ENCODE measurements around the gene KIF19.
A peak's percentile ranks its signal among the peaks of the same experiment; 100 is the strongest.

Gene KIF19

GRCh38 chr17:74342224-74342623 lies 16.2 kb downstream of the KIF19 start:
- no peak for DNase-seq (ENCODE audit: low read depth)

GRCh38 chr17:74343121-74343520 lies 17.1 kb downstream of the KIF19 start:
- no peak for DNase-seq (ENCODE audit: low read depth)

- DNase-seq (ENCODE audit: low read depth): no peak
These were observed 17.7 kb downstream of the KIF19 start for GRCh38 chr17:74343526-74344284.

- no peak for DNase-seq (ENCODE audit: low read depth)
These were observed 18.6 kb downstream of the KIF19 start for GRCh38 chr17:74344658-74345057.

GRCh38 chr17:74345433-74346241 lies 19.6 kb downstream of the KIF19 start:
- no peak for DNase-seq (ENCODE audit: low read depth)

- no peak for DNase-seq (ENCODE audit: low read depth)
These were observed 21.6 kb downstream of the KIF19 start for GRCh38 chr17:74347646-74348045.

GRCh38 chr17:74349120-74349519 lies 23.1 kb downstream of the KIF19 start:
- no peak for DNase-seq (ENCODE audit: low read depth)

GRCh38 chr17:74350486-74350885 lies 24.5 kb downstream of the KIF19 start:
- no peak for DNase-seq (ENCODE audit: low read depth)

GRCh38 chr17:74351552-74352210 lies 25.7 kb downstream of the KIF19 start:
- DNase-seq (ENCODE audit: low read depth): no peak

GRCh38 chr17:74353446-74354060 lies 27.5 kb downstream of the KIF19 start:
- no peak for DNase-seq (ENCODE audit: low read depth)

GRCh38 chr17:74354123-74354522 lies 28.1 kb downstream of the KIF19 start:
- DNase-seq (ENCODE audit: low read depth): no peak

- no peak for DNase-seq (ENCODE audit: low read depth)
These were observed 28.5 kb downstream of the KIF19 start for GRCh38 chr17:74354561-74354960.

- DNase-seq (ENCODE audit: low read depth): no peak
These were observed 29.0 kb downstream of the KIF19 start for GRCh38 chr17:74355065-74355464.

- no peak for DNase-seq (ENCODE audit: low read depth)
These were observed 30.8 kb downstream of the KIF19 start for GRCh38 chr17:74356646-74357465.

GRCh38 chr17:74357466-74357809 lies 31.4 kb downstream of the KIF19 start:
- DNase-seq (ENCODE audit: low read depth): no peak

GRCh38 chr17:74358697-74359096 lies 32.7 kb downstream of the KIF19 start:
- no peak for DNase-seq (ENCODE audit: low read depth)

- DNase-seq (ENCODE audit: low read depth): no peak
These were observed 33.9 kb downstream of the KIF19 start for GRCh38 chr17:74359916-74360315.

GRCh38 chr17:74360899-74361229 lies 34.8 kb downstream of the KIF19 start:
- DNase-seq (ENCODE audit: low read depth): no peak

- peak; percentile 13 for DNase-seq (ENCODE audit: low read depth)
These were observed 35.4 kb downstream of the KIF19 start, which contains the start of gene BTBD17 for GRCh38 chr17:74361230-74362068. Gene BTBD17, minus strand, starts transcription at chr17:74361868. Its CDS starts 49 bp downstream, at chr17:74361819.

GRCh38 chr17:74362069-74362405 lies 36.0 kb downstream of the KIF19 start:
- no peak for DNase-seq (ENCODE audit: low read depth)
